ENCODE data around the gene SRSF6.

GRCh38 chr20:43420192-43420591 lies 37.5 kb upstream of the SRSF6 start:
- TF ChIP-seq CTCF (IDR thresholded peaks at IDR 0.05; ENCODE audit: insufficient read depth, low read depth, low read length) (no peak), EZH2 (IDR thresholded peaks at IDR 0.05; ENCODE audit: insufficient read depth, low read length) (no peak)
